Stomach (tissue), 19 donors: ENCODE results near the gene PRL. TPM values are rescaled to one million over a fixed set of nuclear protein-coding genes. Genes with fewer than 3 reads are reported as not detected.

ENCODE experiments used
- DNase-seq, 2 donors: peaks; one replicate each; pipeline versions ENCODE4 v3.0.0 to v3.0.0-alpha.2; 2013 to 2019
- H3K27ac ChIP-seq, 5 donors: fragments of 200-600 bp in 4 of 5; sonication (generic) in 4 of 5; one replicate each; pipeline ENCODE4 v1.5.1; 2013 to 2019; ENCODE audit warnings: mild to moderate bottlenecking in 1 of 5, moderate library complexity in 1 of 5
- H3K27me3 ChIP-seq, 3 donors: fragments of 200-600 bp; sonication (generic); one replicate each; pipeline ENCODE4 v1.5.1; 2017 to 2019; ENCODE audit warnings: mixed run types in 1 of 3
- H3K36me3 ChIP-seq, 4 donors: fragments of 200-600 bp; sonication (generic); 1 replicate in 3 of 4; 2 replicates in 1 of 4; pipeline ENCODE4 v1.5.1; 2016 to 2019
- H3K4me1 ChIP-seq, 4 donors: fragments of 200-600 bp; sonication (generic); one replicate each; pipeline ENCODE4 v1.5.1; 2016 to 2019
- H3K4me3 ChIP-seq, 4 donors: fragments of 200-600 bp; sonication (generic) in 3 of 4; one replicate each; pipeline ENCODE4 v1.5.1; 2016 to 2019; ENCODE audit warnings: mild to moderate bottlenecking in 1 of 4
- H3K9me3 ChIP-seq, 4 donors: fragments of 200-600 bp; sonication (generic); one replicate each; pipeline ENCODE4 v1.5.1; 2016 to 2019
- CTCF ChIP-seq, 7 experiments: fragments of 450-650 bp in 4 of 7; fragments of 200-600 bp in 3 of 7; sonication (generic) in 3 of 7; IDR thresholded peaks; one replicate each; pipeline ENCODE4 v1.5.1; 2016 to 2019; ENCODE audit warnings: antibody characterized with exemption in 7 of 7, control low read depth in 2 of 7, mild to moderate bottlenecking in 1 of 7
- EP300 ChIP-seq: sonication (generic); formaldehyde crosslinking; IDR thresholded peaks from one replicate; pipeline ENCODE4 v1.6.1; 2017; ENCODE audit warnings: antibody characterized with exemption
- POLR2A ChIP-seq, 4 donors: fragments of 450-650 bp; IDR thresholded peaks; one replicate each; pipeline ENCODE4 v1.6.1; 2016; ENCODE audit warnings: antibody characterized with exemption in 4 of 4, control low read depth in 2 of 4, mild to moderate bottlenecking in 1 of 4, moderate library complexity in 1 of 4
- POLR2AphosphoS5 ChIP-seq, 3 donors: sonication (generic); formaldehyde crosslinking; IDR thresholded peaks; one replicate each; pipeline ENCODE4 v1.6.1; 2016; ENCODE audit warnings: antibody characterized with exemption in 3 of 3
- WGBS, 5 donors: extraction: QIAGEN DNeasy Blood & Tissue Kit in 3 of 5; methylation state at CpG; one replicate each; pipeline versions ENCODE4 v1.1.5 to v1.1.7; 2013 to 2018; 5-methylcytosine and 5-hydroxymethylcytosine counted together
- intact Hi-C: fragments of 100-400 bp; cut with DNase I; formaldehyde crosslinking; loops from one replicate; pipeline ENCODE4 v1.15.1; 2023; ENCODE audit warnings: low total_unique reads
- long read RNA-seq, 10 donors: transcript quantifications; one replicate each; lab custom pipeline, GENCODE V29; 2026
- polyA plus RNA-seq, 3 donors: library from polyadenylated mRNA; stranded (reverse); fragments of 200-250 nt; gene quantifications; one replicate each; pipeline ENCODE4 v1.2.3, GENCODE V29; 2013
- total RNA-seq, 5 donors: library from RNA; depleted of rRNA; stranded (reverse); fragments of >200 nt; gene quantifications; one replicate each; pipeline versions ENCODE4 v1.1.0 to v1.2.3, GENCODE V29; 2014 to 2016
- donor health status: healthy with polysubstance abuse.
- donor health status: Bipolar disorder and iron deficiency.
- donor health status: healthy.

Gene PRL
- total RNA-seq (not detected), polyA plus RNA-seq (not detected)
- long read RNA-seq, donor 1: 0 reads
- long read RNA-seq, donor 2: 0 reads
- long read RNA-seq, donor 3: 0 reads
- long read RNA-seq, donor 4: 0 reads
- long read RNA-seq, donor 5: 0 reads
- long read RNA-seq, donor 6: 0 reads
- long read RNA-seq, donor 7: 0 reads
- long read RNA-seq, donor 8: 0 reads
- long read RNA-seq, donor 9: 0 reads
- long read RNA-seq, donor 10: 0 reads

GRCh38 chr6:22296936-22297335 lies at the start of gene PRL:
PRL (minus strand) TSS chr6:22297036; CDS start chr6:22296982, 54 bp downstream.
- H3K9me3 ChIP-seq: no peaks in the 10 kb centered on the region
- H3K27me3 ChIP-seq: no peaks in the 10 kb centered on the region
- intact Hi-C loops: no loop called here
- no peak within 1 kb of the TSS for H3K27ac ChIP-seq
- DNase-seq: no peak
- H3K4me3 ChIP-seq: no peak within 1 kb of the TSS
- 90 to 94% (median 93%) methylated on average over 6 of the region's 6 CpGs for WGBS, 5 donors
- H3K4me1 ChIP-seq: peaks cover 0 to 8% (median 0%) of the 10 kb centered on the region in 4 donors
- no peak for TF ChIP-seq CTCF (IDR thresholded peaks at IDR 0.05)
- no peak for TF ChIP-seq POLR2AphosphoS5 (IDR thresholded peaks at IDR 0.05)
- TF ChIP-seq POLR2A (IDR thresholded peaks at IDR 0.05): no peak
- TF ChIP-seq EP300: no peak
- H3K36me3 ChIP-seq: no peaks in the 10 kb centered on the region

DNA sequence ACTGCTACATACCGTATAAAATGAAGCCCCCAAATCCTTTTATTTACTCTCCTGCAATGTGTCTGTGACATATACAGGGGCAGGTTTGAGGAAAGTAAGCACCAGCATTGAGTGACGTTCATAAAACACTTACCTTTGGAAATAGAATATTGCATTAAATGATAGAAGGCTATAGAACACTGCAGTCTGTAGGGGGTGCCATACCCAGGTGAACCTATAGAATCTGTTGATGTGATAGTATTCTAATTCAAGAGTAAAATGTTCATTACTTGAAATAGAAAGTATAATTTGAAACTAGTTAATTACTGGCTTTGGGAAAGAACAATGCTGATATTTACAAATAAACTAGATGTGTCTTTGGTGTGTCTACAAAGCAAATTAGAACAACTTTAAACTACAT lies 47.0 kb upstream of the PRL start:
- Histone ChIP-seq H3K36me3 (no peaks in the 10 kb centered on the region), H3K27ac (no peak overlapping the region), H3K27me3 (no peaks in the 10 kb centered on the region), H3K4me1 (no peaks in the 10 kb centered on the region), H3K4me3 (no peak overlapping the region), H3K9me3 (no peaks in the 10 kb centered on the region)
- intact Hi-C loops: no loop called here
- DNase-seq: no peak
- TF ChIP-seq POLR2A (IDR thresholded peaks at IDR 0.05) (no peak), CTCF (IDR thresholded peaks at IDR 0.05) (peak in 1 of 7 experiments; percentile 7), EP300 (no peak), POLR2AphosphoS5 (IDR thresholded peaks at IDR 0.05) (no peak)
- WGBS, 5 donors: 76 to 85% (median 77%) methylated on average over 2 of the region's 2 CpGs

- Histone ChIP-seq H3K4me1 (no peaks in the 10 kb centered on the region), H3K36me3 (no peaks in the 10 kb centered on the region), H3K27me3 (no peaks in the 10 kb centered on the region), H3K27ac (no peak overlapping the region), H3K9me3 (no peaks in the 10 kb centered on the region), H3K4me3 (no peak overlapping the region)
- no peak for DNase-seq
- WGBS, 5 donors: 46 to 66% (median 58%) methylated on average over 2 of the region's 2 CpGs
- intact Hi-C loops: no loop called here
- TF ChIP-seq EP300 (no peak), POLR2AphosphoS5 (IDR thresholded peaks at IDR 0.05) (no peak), POLR2A (IDR thresholded peaks at IDR 0.05) (no peak), CTCF (IDR thresholded peaks at IDR 0.05) (no peak)
Measured at GRCh38 chr6:22334778-22335177, 37.9 kb upstream of the PRL start.

DNA sequence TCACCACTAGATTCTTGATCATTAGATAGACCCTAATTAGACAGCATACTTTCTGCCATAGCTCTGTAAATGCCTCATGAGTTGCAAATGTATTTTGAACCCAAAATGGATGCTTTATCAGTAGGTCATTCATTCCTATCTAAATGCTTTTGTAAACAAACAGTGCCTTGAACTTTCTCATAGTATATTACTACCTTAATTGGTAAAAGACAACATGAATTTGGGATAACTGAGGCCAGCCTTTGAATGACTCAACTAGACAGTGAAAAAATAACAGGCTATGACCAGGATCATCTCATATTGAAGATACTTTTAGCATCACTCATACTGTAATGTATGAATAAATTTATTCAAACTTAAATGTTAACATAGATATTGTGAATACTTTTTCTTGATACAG lies 37.0 kb upstream of the PRL start:
- no peak for DNase-seq
- Histone ChIP-seq H3K4me3 (no peak overlapping the region), H3K9me3 (no peaks in the 10 kb centered on the region), H3K27me3 (no peaks in the 10 kb centered on the region), H3K27ac (no peak overlapping the region), H3K36me3 (no peaks in the 10 kb centered on the region), H3K4me1 (no peaks in the 10 kb centered on the region)
- intact Hi-C loops: no loop called here
- TF ChIP-seq CTCF (IDR thresholded peaks at IDR 0.05): no peak
- no peak for TF ChIP-seq POLR2AphosphoS5 (IDR thresholded peaks at IDR 0.05)
- TF ChIP-seq POLR2A (IDR thresholded peaks at IDR 0.05): no peak
- no peak for TF ChIP-seq EP300
